HEK293T (cell line): ENCODE data around the gene IL10RB.

Experiments used
- CTCF ChIA-PET: fragments of 350-600 bp; formaldehyde crosslinking; extraction: SDS; loops from one replicate; lab custom pipeline; 2021; ENCODE audit warnings: antibody characterized with exemption, inconsistent platforms; lab: Yijun Ruan, JAX
- POLR2A ChIA-PET: fragments of 350-600 bp; formaldehyde crosslinking; extraction: SDS; loops from one replicate; lab custom pipeline; 2020; ENCODE audit warnings: antibody characterized with exemption, inconsistent platforms; lab: Yijun Ruan, JAX
- DNase-seq: peaks from one replicate; pipeline ENCODE4 v3.0.0; 2012; ENCODE audit warnings: mixed read lengths; ENCODE audit errors: extremely low spot score
- ARNT ChIP-seq: fragments of 450-650 bp; IDR thresholded peaks from 2 replicates; pipeline ENCODE4 v1.6.1; 2017; ENCODE audit warnings: mild to moderate bottlenecking
- BHLHE40 ChIP-seq: fragments of 450-650 bp; IDR thresholded peaks from 2 replicates; pipeline ENCODE4 v1.6.1; 2016; ENCODE audit warnings: mild to moderate bottlenecking, moderate library complexity, borderline replicate concordance
- CTBP1 ChIP-seq: fragments of 450-650 bp; IDR thresholded peaks from 2 replicates; pipeline ENCODE4 v1.6.1; 2016; ENCODE audit warnings: borderline replicate concordance
- ELF4 ChIP-seq: fragments of 450-650 bp; IDR thresholded peaks from 2 replicates; pipeline ENCODE4 v1.6.1; 2017; ENCODE audit warnings: antibody characterized with exemption
- FOXA1 ChIP-seq: fragments of 450-650 bp; IDR thresholded peaks from 2 replicates; pipeline ENCODE4 v1.6.1; 2016; ENCODE audit warnings: mild to moderate bottlenecking
- FOXK2 ChIP-seq: fragments of 450-650 bp; IDR thresholded peaks from 2 replicates; pipeline ENCODE4 v1.6.1; 2016; ENCODE audit warnings: mild to moderate bottlenecking
- FOXM1 ChIP-seq: fragments of 450-650 bp; IDR thresholded peaks from 2 replicates; pipeline ENCODE4 v1.6.1; 2017; ENCODE audit warnings: mild to moderate bottlenecking, borderline replicate concordance
- HDGF ChIP-seq: fragments of 450-650 bp; IDR thresholded peaks from 2 replicates; pipeline ENCODE4 v1.6.1; 2017; ENCODE audit warnings: antibody characterized with exemption, borderline replicate concordance
- L3MBTL2 ChIP-seq: fragments of 450-650 bp; conservative IDR thresholded peaks from 2 replicates; pipeline ENCODE4 v1.6.1; 2016; ENCODE audit warnings: mild to moderate bottlenecking
- LEF1 ChIP-seq: fragments of 450-650 bp; IDR thresholded peaks from 2 replicates; pipeline ENCODE4 v1.6.1; 2017; ENCODE audit warnings: mild to moderate bottlenecking, borderline replicate concordance
- NFRKB ChIP-seq: fragments of 450-650 bp; IDR thresholded peaks from 2 replicates; pipeline ENCODE4 v1.6.1; 2016; ENCODE audit warnings: mild to moderate bottlenecking, moderate library complexity
- SP1 ChIP-seq: fragments of 450-650 bp; IDR thresholded peaks from 2 replicates; pipeline ENCODE4 v1.6.1; 2017
- SUZ12 ChIP-seq: fragments of 450-650 bp; IDR thresholded peaks from 2 replicates; pipeline ENCODE4 v1.6.1; 2016; ENCODE audit warnings: mild to moderate bottlenecking
- TARDBP ChIP-seq: fragments of 450-650 bp; IDR thresholded peaks from 2 replicates; pipeline ENCODE4 v1.6.1; 2016
- ZNF384 ChIP-seq: fragments of 450-650 bp; IDR thresholded peaks from 2 replicates; pipeline ENCODE4 v1.6.1; 2016
- TF ChIP-seq, protein P1 (sequence below): fragments of 450-650 bp; IDR thresholded peaks from 2 replicates; pipeline ENCODE4 v1.6.1; 2016

IL10RB gene

DNA sequence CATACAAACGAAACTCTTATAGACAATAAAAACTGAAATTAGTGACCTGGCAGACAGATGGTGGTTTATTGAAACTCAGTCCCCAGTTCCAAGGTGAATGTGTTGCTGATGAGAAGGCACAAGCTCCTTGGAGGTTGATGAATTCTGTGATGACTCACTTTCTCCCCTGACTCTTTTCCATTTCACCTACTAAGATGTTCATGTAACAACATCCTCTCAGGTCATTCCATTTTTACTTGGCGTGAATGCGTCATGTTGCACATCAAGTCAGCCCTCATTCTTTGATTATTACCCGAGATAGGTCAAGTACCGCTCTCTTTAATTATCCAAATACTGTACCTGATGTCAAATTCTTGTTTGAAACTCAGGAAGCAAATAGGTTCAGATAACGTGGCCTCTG is 10.1 kb upstream of the IL10RB start:
- ChIA-PET POLR2A (no interaction called here), CTCF (no interaction called here)
- no peak for TF ChIP-seq SP1
- TF ChIP-seq ELF4, result no peak
- TF ChIP-seq SUZ12, result no peak
- TF ChIP-seq CTBP1, result no peak
- TF ChIP-seq ARNT, result no peak
- TF ChIP-seq, protein P1, sequence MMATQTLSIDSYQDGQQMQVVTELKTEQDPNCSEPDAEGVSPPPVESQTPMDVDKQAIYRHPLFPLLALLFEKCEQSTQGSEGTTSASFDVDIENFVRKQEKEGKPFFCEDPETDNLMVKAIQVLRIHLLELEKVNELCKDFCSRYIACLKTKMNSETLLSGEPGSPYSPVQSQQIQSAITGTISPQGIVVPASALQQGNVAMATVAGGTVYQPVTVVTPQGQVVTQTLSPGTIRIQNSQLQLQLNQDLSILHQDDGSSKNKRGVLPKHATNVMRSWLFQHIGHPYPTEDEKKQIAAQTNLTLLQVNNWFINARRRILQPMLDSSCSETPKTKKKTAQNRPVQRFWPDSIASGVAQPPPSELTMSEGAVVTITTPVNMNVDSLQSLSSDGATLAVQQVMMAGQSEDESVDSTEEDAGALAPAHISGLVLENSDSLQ, result no peak
- TF ChIP-seq LEF1, result no peak
- TF ChIP-seq HDGF, result no peak
- TF ChIP-seq FOXA1, result no peak
- no peak for DNase-seq

DNA sequence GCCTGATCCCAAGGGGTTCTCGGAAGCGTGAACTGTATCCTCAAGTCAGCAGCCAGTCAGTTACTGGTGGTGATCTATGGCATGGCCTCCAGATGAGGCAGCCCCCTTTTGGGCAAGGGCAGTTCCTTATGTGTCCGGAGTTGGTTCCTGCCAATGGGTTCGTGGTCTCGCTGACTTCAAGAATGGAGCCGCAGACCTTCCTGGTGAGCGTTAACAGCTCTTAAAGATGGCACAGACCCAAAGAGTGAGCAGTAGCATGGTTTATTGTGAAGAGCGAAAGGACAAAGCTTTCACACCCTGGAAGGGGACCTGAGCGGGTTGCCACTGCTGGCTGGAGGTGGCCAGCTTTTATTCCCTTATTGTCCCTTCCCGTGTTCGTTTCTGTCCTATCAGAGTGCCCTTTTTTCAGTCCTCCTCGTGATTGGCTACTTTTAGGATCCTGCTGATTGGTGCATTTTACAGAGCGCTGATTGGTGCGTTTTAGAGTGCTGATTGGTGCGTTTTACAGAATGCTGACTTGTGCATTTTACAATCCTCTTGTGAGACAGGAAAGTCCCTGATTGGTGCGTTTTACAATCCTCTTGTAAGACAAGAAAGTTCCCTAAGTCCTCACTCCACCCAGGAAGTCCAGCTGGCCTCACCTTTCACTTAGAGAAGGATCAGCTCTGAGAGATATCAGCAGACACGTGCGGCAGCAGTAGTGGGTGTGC is 8.9 kb upstream of the IL10RB start:
- no peak for TF ChIP-seq ARNT
- no peak for TF ChIP-seq TARDBP
- no peak for DNase-seq
- ChIA-PET CTCF (no interaction called here), POLR2A (no interaction called here)

DNA sequence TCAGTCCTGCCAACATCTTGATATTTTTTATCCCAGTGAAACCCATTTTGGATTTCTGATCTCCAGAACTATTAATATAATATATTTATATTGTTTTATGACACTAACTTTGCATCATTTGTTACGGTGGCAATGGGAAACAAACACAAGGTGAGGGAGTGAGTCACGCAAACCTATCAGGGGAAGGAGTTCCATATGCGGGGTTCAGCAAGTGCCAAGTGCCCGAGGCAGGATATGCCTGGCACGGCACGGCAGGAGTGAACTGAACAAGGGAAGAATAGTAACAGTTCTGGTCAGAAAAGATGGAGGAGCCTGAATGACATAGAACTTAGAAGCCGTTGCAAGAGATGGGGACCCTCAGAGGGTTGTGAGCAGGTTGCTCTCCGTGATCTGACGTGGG is 7.7 kb upstream of the IL10RB start:
- DNase-seq, result no peak
- ChIA-PET CTCF (no interaction called here), POLR2A (no interaction called here)
- TF ChIP-seq SP1 (no peak), ZNF384 (no peak), FOXM1 (no peak), SUZ12 (no peak), ELF4 (no peak), L3MBTL2 (no peak), FOXK2 (no peak), BHLHE40 (no peak), FOXA1 (no peak), TARDBP (no peak), HDGF (no peak), CTBP1 (no peak), NFRKB (no peak), ARNT (no peak)
- TF ChIP-seq, protein P1, result no peak

DNA sequence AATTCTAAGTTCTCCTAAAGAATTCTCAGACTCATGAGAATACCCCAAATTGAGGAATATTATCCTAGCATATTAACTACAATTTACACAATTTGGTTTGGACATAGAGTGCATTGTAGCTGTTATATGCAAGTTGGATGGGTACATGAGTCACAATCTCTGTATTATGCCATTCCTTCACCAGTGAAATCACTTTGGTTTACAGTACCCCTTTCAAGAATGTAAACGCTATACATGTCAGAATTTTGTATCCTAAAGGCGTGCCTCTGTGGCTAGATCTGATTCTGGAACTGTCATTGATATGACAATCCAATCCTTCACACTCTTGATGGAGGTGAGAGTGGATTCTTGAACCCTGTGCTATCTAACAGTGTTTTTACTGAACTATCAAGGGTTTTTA is 6.7 kb upstream of the IL10RB start:
- no peak for DNase-seq
- TF ChIP-seq, protein P1, result no peak
- TF ChIP-seq ZNF384, result no peak
- TF ChIP-seq FOXK2, result no peak
- no peak for TF ChIP-seq FOXM1
- TF ChIP-seq L3MBTL2, result no peak
- TF ChIP-seq ARNT, result no peak
- TF ChIP-seq SUZ12, result no peak
- TF ChIP-seq SP1, result no peak
- TF ChIP-seq BHLHE40, result no peak
- TF ChIP-seq HDGF, result no peak
- no peak for TF ChIP-seq ELF4
- TF ChIP-seq FOXA1, result no peak
- TF ChIP-seq TARDBP, result no peak
- TF ChIP-seq NFRKB, result no peak
- TF ChIP-seq CTBP1, result no peak
- TF ChIP-seq LEF1, result no peak
- POLR2A ChIA-PET, result no interaction called here
- CTCF ChIA-PET, result no interaction called here

DNA sequence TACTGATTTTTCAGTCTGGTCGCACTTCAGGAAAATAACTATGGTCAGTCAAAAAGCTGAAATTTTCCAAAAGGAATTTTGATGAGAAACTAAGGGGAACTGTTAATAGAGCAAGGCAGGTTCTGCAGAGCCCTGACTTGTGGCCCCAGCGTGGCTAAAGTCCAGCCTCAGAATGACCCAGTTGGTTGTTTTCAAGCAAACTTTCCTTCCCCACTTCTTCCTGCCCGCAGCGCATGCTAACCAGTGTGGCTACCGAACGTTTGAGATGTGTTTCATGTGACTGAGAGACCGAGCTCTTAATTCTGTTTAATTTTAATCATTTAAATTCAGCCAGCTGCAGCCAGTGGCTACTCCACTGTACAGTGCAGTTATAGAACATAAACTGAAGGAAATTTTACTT is 6.2 kb upstream of the IL10RB start:
- CTCF ChIA-PET, result no interaction called here
- POLR2A ChIA-PET, result no interaction called here
- TF ChIP-seq TARDBP (no peak), NFRKB (no peak), ZNF384 (no peak), ARNT (no peak), SUZ12 (no peak)
- no peak for DNase-seq

DNA sequence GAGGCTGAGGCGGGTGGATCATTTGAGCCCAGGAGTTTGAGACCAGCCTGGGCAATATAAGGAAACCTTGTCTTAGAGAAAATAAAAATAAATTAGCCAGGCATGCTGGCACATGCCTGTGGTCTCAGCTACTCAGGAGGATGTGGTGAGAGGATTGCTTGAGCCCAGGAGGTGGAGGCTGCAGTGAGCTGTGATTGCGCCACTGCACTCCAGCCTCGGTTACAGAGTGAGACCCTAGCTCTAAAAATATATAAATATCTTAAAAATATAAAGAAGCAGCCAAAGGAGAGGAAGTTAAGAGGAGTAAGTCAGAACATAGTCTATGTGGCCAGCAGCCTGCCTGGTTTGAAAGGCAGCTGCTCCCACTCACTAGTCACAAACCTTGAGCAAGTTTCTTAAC is 4.5 kb upstream of the IL10RB start:
- TF ChIP-seq SP1, result no peak
- no peak for TF ChIP-seq CTBP1
- no peak for TF ChIP-seq TARDBP
- no peak for TF ChIP-seq BHLHE40
- no peak for TF ChIP-seq ZNF384
- TF ChIP-seq SUZ12, result no peak
- TF ChIP-seq, protein P1, result no peak
- no peak for TF ChIP-seq NFRKB
- TF ChIP-seq HDGF, result no peak
- no peak for TF ChIP-seq ELF4
- TF ChIP-seq FOXM1, result no peak
- no peak for TF ChIP-seq LEF1
- no peak for TF ChIP-seq ARNT
- TF ChIP-seq L3MBTL2, result no peak
- no peak for TF ChIP-seq FOXA1
- no peak for DNase-seq
- POLR2A ChIA-PET, result interaction anchor here (1.0 kb wide), 1 partner anchor 63 kb away, joined by 3 read pairs; the partner anchor contains the start of gene IFNAR1
- CTCF ChIA-PET, result interaction anchor here (0.7 kb wide), 1 partner anchor 191 kb away, joined by 3 read pairs; no protein-coding TSS in a partner anchor
